ENCODE results near the gene MAP3K13.
"Not testable (repeated sequence)": the region's sequence is repeated elsewhere in the genome, so short reads cannot be mapped to it uniquely, and the experiment has no call there.

Gene MAP3K13

DNA sequence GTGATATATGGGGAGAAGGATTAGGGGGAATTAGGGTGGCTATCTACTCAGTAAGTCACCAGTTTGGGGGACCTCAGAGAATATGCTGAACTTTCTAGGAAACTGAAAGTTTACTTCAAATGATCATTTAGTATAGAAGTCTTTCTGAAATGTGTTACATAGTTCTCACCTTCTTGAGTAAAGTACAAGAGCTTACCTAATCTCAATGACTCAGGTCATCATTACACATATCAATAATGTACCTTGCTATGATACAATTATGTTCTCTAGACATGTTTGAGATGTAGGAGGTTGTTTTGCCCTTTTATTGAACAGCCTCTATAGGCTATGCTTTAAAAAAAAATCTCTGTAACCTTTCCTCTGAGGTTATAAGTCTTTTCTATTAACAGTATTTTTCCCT lies 85.2 kb downstream of the MAP3K13 start:
- no peak for DNase-seq (ENCODE audit: low read depth, low spot score)

DNA sequence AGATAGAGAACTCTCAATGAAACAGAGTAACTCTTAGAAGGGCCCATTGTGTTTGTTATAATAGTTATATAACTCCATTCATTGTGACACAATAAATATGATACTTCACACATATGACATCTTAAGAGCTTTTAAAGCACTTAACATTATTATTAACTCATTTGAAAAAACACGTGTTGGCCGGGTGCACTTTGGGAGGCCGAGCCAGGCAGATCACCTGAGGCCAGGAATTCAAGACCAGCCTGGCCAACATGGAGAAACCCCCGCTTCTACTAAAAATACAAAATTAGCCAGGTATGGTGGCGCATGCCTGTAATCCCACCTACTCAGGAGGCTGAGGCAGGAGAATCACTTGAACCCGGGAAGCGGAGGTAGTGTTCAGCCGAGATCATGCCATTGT lies 88.5 kb downstream of the MAP3K13 start:
- not testable (repeated sequence) for DNase-seq (ENCODE audit: low read depth, low spot score)

- DNase-seq (ENCODE audit: low read depth, low spot score), result no peak
These were observed 94.4 kb downstream of the MAP3K13 start for GRCh38 chr3:185457376-185457775.

- DNase-seq (ENCODE audit: low read depth, low spot score), result no peak
These were observed 97.4 kb downstream of the MAP3K13 start for GRCh38 chr3:185460309-185460708.

DNA sequence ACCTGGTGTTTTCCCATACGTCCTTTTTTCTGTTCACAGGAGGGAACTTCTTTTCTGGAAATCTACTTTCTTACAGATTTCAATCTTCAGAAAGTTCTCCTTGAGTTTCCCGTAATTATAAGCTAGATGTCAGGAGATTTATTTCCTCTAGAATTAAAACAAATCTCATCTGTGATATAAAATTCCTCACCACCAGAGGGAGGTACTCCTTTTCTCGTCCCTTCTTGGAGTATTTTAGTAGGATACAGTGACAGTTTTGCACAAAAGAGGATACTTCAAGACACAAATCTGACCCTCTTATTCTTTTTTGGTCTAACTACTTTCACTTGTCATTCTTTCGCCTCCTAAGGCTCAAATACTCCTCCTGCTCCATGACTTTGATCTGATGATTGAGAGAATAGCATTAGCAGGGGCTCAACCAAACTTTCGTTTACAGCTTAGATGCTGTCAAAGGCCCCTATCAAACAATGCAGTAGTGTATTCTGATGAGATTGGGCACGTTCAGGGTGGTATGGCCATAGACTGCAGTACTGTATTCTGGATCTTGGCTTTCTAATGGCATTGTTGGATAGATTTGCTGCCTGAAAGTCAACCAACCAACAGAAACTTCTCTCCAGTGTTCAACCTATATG lies 97.9 kb downstream of the MAP3K13 start:
- DNase-seq (ENCODE audit: low read depth, low spot score), result peak; percentile 23

GRCh38 chr3:185465471-185465870 lies 102.5 kb downstream of the MAP3K13 start:
- no peak for DNase-seq (ENCODE audit: low read depth, low spot score)

- DNase-seq (ENCODE audit: low read depth, low spot score), result not testable (repeated sequence)
These were observed 103.2 kb downstream of the MAP3K13 start for GRCh38 chr3:185466123-185466522.

DNA sequence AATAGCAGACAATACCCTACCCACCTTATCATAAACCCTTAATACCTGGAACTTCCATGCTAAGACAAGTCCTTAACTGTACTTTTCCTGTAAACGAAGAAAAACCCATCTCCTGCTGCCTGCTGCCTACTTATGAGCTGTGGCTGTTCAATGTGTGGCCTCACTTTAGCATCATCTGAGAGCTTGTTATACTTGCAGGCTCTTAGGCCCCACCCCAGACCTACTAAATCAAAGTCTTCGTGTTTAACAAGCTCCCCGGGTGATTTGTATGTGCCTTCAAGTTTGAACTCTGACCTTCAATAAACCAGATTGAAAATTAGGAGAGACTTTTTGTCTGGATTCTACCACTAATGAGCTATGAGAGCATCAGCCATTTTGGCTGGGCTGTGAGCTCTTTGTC lies 106.6 kb downstream of the MAP3K13 start:
- no peak for DNase-seq (ENCODE audit: low read depth, low spot score)

GRCh38 chr3:185470323-185470722 lies 107.4 kb downstream of the MAP3K13 start:
- DNase-seq (ENCODE audit: low read depth, low spot score), result no peak

DNA sequence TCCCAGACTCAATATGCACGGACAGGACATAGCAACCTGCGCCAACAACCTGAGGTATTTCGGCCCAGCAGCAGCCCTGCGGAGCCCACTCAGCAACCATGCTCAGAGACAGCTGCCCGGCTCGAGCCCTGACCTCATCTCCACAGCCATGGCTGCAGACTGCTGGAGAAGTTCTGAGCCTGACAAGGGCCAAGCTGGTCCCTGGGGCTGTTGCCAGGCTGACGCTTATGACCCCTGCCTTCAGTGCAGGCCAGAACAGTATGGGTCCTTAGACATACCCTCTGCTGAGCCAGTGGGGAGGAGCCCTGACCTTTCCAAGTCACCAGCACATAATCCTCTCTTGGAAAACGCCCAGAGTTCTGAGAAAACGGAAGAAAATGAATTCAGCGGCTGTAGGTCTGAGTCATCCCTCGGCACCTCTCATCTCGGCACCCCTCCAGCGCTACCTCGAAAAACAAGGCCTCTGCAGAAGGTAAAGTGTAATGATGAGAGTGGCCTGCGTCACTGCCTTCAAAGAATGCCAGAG lies 110.4 kb downstream of the MAP3K13 start:
- peak; percentile 90 for DNase-seq (ENCODE audit: low read depth, low spot score)

DNA sequence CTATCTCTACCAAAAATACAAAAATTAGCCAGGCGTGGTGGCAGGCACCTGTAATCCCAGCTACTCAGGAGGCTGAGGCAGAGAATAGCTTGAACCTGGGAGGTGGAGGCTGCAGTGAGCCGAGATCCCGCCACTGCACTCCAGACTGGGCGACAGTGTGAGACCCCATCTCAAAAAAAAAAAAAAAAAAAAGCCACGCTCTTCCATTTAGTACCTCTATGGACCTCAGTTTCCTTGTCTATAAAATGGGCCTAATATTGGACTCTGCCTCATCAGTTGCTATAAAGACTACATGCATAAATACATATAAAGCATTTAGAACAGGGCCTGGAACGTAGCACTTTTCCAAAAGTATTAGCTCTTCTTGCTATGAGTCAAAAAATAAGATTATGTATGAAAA lies 112.0 kb downstream of the MAP3K13 start:
- not testable (repeated sequence) for DNase-seq (ENCODE audit: low read depth, low spot score)

DNA sequence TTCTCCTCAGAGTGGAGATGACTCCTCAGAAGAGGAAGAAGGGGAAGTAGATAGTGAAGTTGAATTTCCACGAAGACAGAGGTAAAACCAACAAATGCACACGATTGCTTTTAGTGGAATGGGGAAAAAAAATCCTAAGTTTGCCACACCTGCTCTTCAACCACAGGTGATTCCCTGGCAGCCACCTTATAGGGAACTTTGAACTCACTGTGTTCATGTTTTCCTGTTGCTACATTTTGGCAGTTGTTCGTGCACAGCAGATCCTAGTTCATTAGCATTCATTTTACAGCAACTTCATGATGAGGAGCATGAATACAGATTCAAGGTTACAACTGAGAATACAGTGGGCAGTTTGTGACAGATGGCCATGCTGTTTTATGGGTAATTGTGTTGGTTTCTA lies 114.4 kb downstream of the MAP3K13 start:
- no peak for DNase-seq (ENCODE audit: low read depth, low spot score)

DNA sequence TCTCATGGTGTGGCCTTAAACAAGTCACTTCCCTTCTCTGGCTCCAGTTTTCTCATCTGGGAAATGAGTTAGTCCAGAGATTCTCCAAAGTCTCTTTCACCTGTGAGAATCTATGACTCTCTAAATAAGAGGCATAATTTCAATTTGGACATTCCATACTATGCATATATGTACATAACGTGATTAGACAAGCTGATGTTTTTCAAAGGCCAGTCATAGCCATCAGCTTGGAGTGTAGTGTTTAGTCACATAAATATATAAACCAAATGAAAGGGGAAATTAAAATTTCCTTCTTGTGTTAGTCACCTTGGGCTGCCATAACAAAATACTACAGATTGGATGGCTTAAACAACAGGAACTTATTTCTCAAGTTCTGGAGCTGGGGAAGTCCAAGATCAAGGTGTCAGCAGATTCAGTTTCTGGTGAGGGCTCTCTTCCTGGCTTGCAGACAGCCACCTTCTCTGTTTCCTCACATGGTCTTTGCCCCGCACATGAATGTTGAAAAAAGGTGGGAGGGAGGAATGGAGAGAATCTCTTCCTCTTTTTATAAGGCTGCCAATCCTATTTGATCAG lies 116.5 kb downstream of the MAP3K13 start:
- no peak for DNase-seq (ENCODE audit: low read depth, low spot score)

GRCh38 chr3:185484296-185484695 lies 121.4 kb downstream of the MAP3K13 start:
- DNase-seq (ENCODE audit: low read depth, low spot score), result no peak

DNA sequence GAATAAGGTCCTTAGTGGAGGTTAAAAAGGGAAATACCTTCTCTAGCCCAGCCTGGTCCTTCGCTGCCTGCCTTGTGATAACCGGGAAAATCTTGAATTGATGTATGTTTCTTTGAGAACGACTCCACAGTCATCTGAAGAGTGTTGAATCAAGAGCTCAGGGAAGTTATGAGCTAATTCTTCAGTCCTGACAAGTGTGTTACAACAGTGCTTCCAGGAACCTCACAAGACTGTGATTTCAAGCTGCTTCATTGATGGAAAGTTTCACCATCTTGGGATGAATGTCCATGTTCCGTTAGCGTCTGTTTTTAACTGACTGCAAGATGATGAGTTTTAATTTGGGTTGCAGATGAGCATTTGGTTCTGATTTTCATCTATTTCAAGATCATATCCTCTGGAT lies 123.5 kb downstream of the MAP3K13 start:
- DNase-seq (ENCODE audit: low read depth, low spot score), result no peak

- DNase-seq (ENCODE audit: low read depth, low spot score), result no peak
These were observed 125.5 kb downstream of the MAP3K13 start for GRCh38 chr3:185488465-185488864.

DNA sequence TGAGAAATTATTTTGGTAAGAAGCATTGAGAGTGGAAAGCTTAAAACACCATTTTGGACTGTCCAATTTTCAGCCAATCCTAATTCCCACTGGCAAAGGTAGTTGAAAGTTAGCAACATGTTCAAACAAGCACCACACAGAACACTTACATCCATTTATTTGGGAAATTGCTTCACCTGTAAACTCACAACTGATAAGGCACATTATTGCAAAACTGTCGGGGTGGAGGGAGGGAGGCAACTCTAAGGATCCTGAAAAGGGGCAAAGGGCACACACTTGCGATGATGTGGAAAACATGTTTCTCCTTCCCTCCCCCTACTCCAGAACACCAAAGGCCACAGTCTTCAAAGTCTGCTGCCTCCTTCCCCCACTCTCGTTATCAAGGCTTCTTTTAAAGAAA lies 126.5 kb downstream of the MAP3K13 start:
- DNase-seq (ENCODE audit: low read depth, low spot score), result no peak

GRCh38 chr3:185490241-185490640 lies 127.3 kb downstream of the MAP3K13 start:
- no peak for DNase-seq (ENCODE audit: low read depth, low spot score)

GRCh38 chr3:185498503-185499396 lies 135.8 kb downstream of the MAP3K13 start, which contains the start of gene TMEM41A:
Gene TMEM41A (minus strand): TSS chr3:185499035. CDS start chr3:185498961, 74 bp downstream.
- peak; percentile 97 for DNase-seq (ENCODE audit: low read depth, low spot score)

- DNase-seq (ENCODE audit: low read depth, low spot score), result no peak
These were observed 140.1 kb downstream of the MAP3K13 start for GRCh38 chr3:185502987-185503386.

- DNase-seq (ENCODE audit: low read depth, low spot score), result no peak
These were observed 140.6 kb downstream of the MAP3K13 start for GRCh38 chr3:185503521-185503920.

GRCh38 chr3:185504636-185505035 lies 141.7 kb downstream of the MAP3K13 start:
- DNase-seq (ENCODE audit: low read depth, low spot score), result no peak
